B cell (primary cell): Measurements from ENCODE around the gene CETN3. TPM values are rescaled to one million over a fixed set of nuclear protein-coding genes. Genes with fewer than 3 reads are reported as not detected.

Experiments used
- ATAC-seq: fragments of 200-7000 bp; cut with Tn5 transposase; one replicate; pipeline ENCODE4 v1.10.0; 2021; ENCODE audit warnings: low read depth, mild to moderate bottlenecking, moderate number of reproducible peaks, moderate library complexity
- CTCF ChIA-PET: fragments of 350-600 bp; sonication (Branson Sonifier 250); formaldehyde crosslinking; loops from one replicate; lab custom pipeline; 2021; ENCODE audit warnings: antibody characterized with exemption, inconsistent platforms; lab: Charles Lee
- POLR2A ChIA-PET: fragments of 350-600 bp; sonication (Branson Sonifier 250); formaldehyde crosslinking; loops from one replicate; lab custom pipeline; 2021; ENCODE audit warnings: antibody characterized with exemption; lab: Charles Lee
- DNase-seq: peaks from one replicate; pipeline ENCODE4 v3.0.0; 2013
- H2AFZ ChIP-seq: 2 replicates; pipeline ENCODE4 v1.6.1; 2012; ENCODE audit warnings: mild to moderate bottlenecking, low read depth, low read length; ENCODE audit not compliant: insufficient read depth, poor library complexity, severe bottlenecking
- H3K27ac ChIP-seq, 2 donors: 1 replicate in 1 of 2; 2 replicates in 1 of 2; pipeline ENCODE4 v1.5.1; 2012 to 2013; ENCODE audit warnings: low read length in 2 of 2, mild to moderate bottlenecking in 2 of 2, moderate library complexity in 1 of 2
- H3K27me3 ChIP-seq, 4 experiments: fragments of 200-600 bp in 1 of 4; sonication (generic) in 1 of 4; replicated peaks in 1 of 4; 1 replicate in 2 of 4; 2 replicates in 2 of 4; pipeline versions ENCODE4 v1.6.1 to v1.7.0; 2013 to 2016; ENCODE audit warnings: low read length in 3 of 4, mild to moderate bottlenecking in 2 of 4, mixed read lengths in 1 of 4, moderate library complexity in 1 of 4; ENCODE audit not compliant: insufficient read depth in 4 of 4, control insufficient read depth in 3 of 4; ENCODE audit errors: control extremely low read depth in 1 of 4
- H3K36me3 ChIP-seq, 2 experiments: replicated peaks in 1 of 2; 1 replicate in 1 of 2; 2 replicates in 1 of 2; pipeline versions ENCODE4 v1.6.1 to v1.7.1; 2013; ENCODE audit warnings: low read length in 1 of 2; ENCODE audit not compliant: insufficient read depth in 2 of 2, control insufficient read depth in 1 of 2; ENCODE audit errors: control extremely low read depth in 1 of 2, extremely low read depth in 1 of 2
- H3K4me1 ChIP-seq, 2 donors: fragments of 200-600 bp in 1 of 2; sonication (generic) in 1 of 2; 1 replicate in 1 of 2; 2 replicates in 1 of 2; pipeline versions ENCODE4 v1.5.1 to v1.6.1; 2013 to 2017; ENCODE audit warnings: low read length in 2 of 2; ENCODE audit not compliant: control insufficient read depth in 2 of 2, insufficient read depth in 2 of 2
- H3K4me2 ChIP-seq: replicated peaks from 2 replicates; pipeline ENCODE3; 2012; ENCODE audit warnings: mild to moderate bottlenecking, low read depth, low read length; ENCODE audit not compliant: poor library complexity, severe bottlenecking
- H3K4me3 ChIP-seq, 5 experiments: fragments of 200-600 bp in 1 of 5; sonication (generic) in 1 of 5; 1 replicate in 3 of 5; 2 replicates in 2 of 5; pipeline versions ENCODE4 v1.5.1 to v1.7.0; 2011 to 2016; ENCODE audit warnings: low read length in 4 of 5, mild to moderate bottlenecking in 4 of 5, low read depth in 2 of 5, control low read depth in 1 of 5, moderate library complexity in 1 of 5; ENCODE audit not compliant: insufficient read depth in 1 of 5; ENCODE audit errors: control extremely low read depth in 1 of 5, extremely low read depth in 1 of 5
- H3K79me2 ChIP-seq: fragments of 200-600 bp; sonication (generic); one replicate; pipeline ENCODE4 v1.6.0; 2016; ENCODE audit warnings: low read length; ENCODE audit not compliant: control insufficient read depth, insufficient read depth
- H3K9ac ChIP-seq: fragments of 200-600 bp; sonication (generic); 2 replicates; pipeline ENCODE4 v1.6.1; 2017; ENCODE audit warnings: mild to moderate bottlenecking, low read length, moderate library complexity
- H3K9me3 ChIP-seq, 3 donors: one replicate each; pipeline versions ENCODE4 v1.6.1 to v1.7.1; 2013; ENCODE audit warnings: low read length in 2 of 3; ENCODE audit not compliant: control insufficient read depth in 2 of 3, insufficient read depth in 1 of 3; ENCODE audit errors: control extremely low read depth in 1 of 3
- H4K20me1 ChIP-seq: 2 replicates; pipeline ENCODE4 v1.6.0; 2012; ENCODE audit warnings: mild to moderate bottlenecking, low read length; ENCODE audit not compliant: insufficient read depth, control insufficient read depth, poor library complexity, severe bottlenecking
- H3K27ac Mint-ChIP-seq: one replicate; pipeline ENCODE4 v1.8.0; 2021; ENCODE audit warnings: mixed read lengths
- H3K27me3 Mint-ChIP-seq: one replicate; pipeline ENCODE4 v1.8.0; 2021; ENCODE audit warnings: mixed read lengths
- H3K4me1 Mint-ChIP-seq: one replicate; pipeline ENCODE4 v1.8.0; 2021; ENCODE audit warnings: mixed read lengths
- H3K4me3 Mint-ChIP-seq: one replicate; pipeline ENCODE4 v1.8.0; 2021; ENCODE audit warnings: mixed read lengths
- H3K9me3 Mint-ChIP-seq: one replicate; pipeline ENCODE4 v1.8.0; 2022; ENCODE audit warnings: mixed read lengths; ENCODE audit not compliant: insufficient read depth
- EZH2 ChIP-seq: IDR thresholded peaks from 2 replicates; pipeline ENCODE4 v1.6.1; 2012; ENCODE audit warnings: borderline replicate concordance, low read depth, mild to moderate bottlenecking, moderate library complexity, low read length; ENCODE audit not compliant: insufficient read depth, poor library complexity, severe bottlenecking
- WGBS: methylation state at CpG from one replicate; pipeline ENCODE4 v1.1.5; 2013; ENCODE audit warnings: missing lambda C conversion rate; ENCODE audit not compliant: insufficient coverage; 5-methylcytosine and 5-hydroxymethylcytosine counted together
- intact Hi-C: fragments of 100-400 bp; cut with micrococcal nuclease; formaldehyde crosslinking; loops from one replicate; pipeline ENCODE4 v1.10.0; 2022
- polyA plus RNA-seq: library from polyadenylated mRNA; depleted of rRNA; stranded (reverse); fragments of >200 nt; gene quantifications from 2 replicates; pipeline ENCODE4 v1.2.3, GENCODE V29; 2012
- total RNA-seq, 2 donors: library from RNA; stranded (reverse); fragments of 120-200 nt in 1 of 2; gene quantifications; 1 replicate in 1 of 2; 2 replicates in 1 of 2; pipeline versions ENCODE4 v1.2.3 to v1.2.4, GENCODE V29; 2013 to 2022
- TF ChIP-seq, protein P1 (sequence below): fragments of 200-600 bp; IDR thresholded peaks from one replicate; pipeline ENCODE4 v1.8.0; 2022; ENCODE audit warnings: antibody characterized with exemption, mild to moderate bottlenecking

The CETN3 gene
- total and polyA plus RNA-seq, 2 donors (not counting 1 experiment from before 2014, with no cell fraction given), result 1.5 to 18.0 TPM

DNA sequence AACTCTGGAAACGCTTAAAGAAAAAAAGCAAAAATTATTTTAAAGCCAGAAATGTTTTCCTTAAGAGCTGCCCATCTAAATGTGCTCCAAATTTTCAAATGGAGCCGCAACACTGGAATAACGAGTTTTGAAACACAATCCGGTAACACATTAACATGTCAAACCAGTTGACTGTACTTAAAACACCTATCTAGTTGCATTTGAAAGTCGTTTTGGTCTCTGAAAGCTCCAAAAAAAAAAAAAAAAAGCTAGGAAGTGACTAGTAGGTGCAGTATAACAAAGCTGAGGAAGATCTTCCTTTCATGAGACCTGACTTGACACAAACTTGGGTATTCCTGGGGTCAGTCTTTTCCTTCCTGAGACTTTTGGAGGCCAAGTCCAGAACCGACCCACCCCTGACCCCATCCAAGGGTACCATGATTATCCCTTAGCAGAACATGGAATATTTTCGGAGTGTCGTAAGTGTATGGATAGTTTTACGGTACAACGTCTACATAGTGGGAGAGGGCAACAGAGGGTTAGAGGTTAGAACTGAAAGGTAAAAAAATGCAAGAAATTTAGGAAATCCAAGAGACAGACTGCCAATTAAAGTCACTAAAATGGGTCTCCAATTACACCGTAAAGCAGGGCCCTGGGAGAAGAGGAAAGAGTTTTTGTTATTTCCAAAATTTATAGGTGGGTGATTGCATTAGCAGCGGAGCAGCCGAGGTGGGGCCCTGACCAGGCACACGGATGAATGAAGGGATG lies 812 bp downstream of the CETN3 start:
- DNase-seq, result no peak
- no peaks in the 10 kb centered on the region for H4K20me1 ChIP-seq
- ChIA-PET POLR2A (interaction anchor here (0.5 to 1.9 kb wide), 3 partner anchors 66 to 1715 kb away, joined by 3 to 11 read pairs (median 3); partner anchors contain the start of genes ARRDC3, MBLAC2 and POLR3G), CTCF (interaction anchor here (1.6 to 3.5 kb wide), 3 partner anchors 65 to 121 kb away, joined by 6 to 21 read pairs (median 9); partner anchors contain the start of genes LYSMD3, MBLAC2 and POLR3G)
- peak overlapping the region; percentile 89 to 91 for H3K27ac ChIP-seq
- H3K27ac Mint-ChIP-seq, result no peak overlapping the region
- peak overlapping the region; percentile 99 for H3K9ac ChIP-seq
- ATAC-seq, result no peak
- TF ChIP-seq EZH2, result no peak
- TF ChIP-seq, protein P1, sequence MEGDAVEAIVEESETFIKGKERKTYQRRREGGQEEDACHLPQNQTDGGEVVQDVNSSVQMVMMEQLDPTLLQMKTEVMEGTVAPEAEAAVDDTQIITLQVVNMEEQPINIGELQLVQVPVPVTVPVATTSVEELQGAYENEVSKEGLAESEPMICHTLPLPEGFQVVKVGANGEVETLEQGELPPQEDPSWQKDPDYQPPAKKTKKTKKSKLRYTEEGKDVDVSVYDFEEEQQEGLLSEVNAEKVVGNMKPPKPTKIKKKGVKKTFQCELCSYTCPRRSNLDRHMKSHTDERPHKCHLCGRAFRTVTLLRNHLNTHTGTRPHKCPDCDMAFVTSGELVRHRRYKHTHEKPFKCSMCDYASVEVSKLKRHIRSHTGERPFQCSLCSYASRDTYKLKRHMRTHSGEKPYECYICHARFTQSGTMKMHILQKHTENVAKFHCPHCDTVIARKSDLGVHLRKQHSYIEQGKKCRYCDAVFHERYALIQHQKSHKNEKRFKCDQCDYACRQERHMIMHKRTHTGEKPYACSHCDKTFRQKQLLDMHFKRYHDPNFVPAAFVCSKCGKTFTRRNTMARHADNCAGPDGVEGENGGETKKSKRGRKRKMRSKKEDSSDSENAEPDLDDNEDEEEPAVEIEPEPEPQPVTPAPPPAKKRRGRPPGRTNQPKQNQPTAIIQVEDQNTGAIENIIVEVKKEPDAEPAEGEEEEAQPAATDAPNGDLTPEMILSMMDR, result no peak
- no peaks in the 10 kb centered on the region for H3K27me3 Mint-ChIP-seq
- intact Hi-C loops, result loop anchor here (1.0 to 10.0 kb wide), 4 partner anchors 66 to 1676 kb away; partner anchors contain the start of genes LYSMD3, MBLAC2, MEF2C and POLR3G
- H3K4me1 ChIP-seq, result peaks cover 11 to 12% of the 10 kb centered on the region in 2 donors
- no peaks in the 10 kb centered on the region for H3K27me3 ChIP-seq
- H3K9me3 Mint-ChIP-seq, result no peaks in the 10 kb centered on the region
- H3K4me1 Mint-ChIP-seq, result peaks cover 5% of the 10 kb centered on the region
- H3K79me2 ChIP-seq, result peaks cover 15% of the 10 kb centered on the region
- H3K4me2 ChIP-seq, result peak overlapping the region; percentile 88
- H3K36me3 ChIP-seq, result peaks cover 7 to 12% of the 10 kb centered on the region in 2 experiments
- WGBS, result 12% methylated on average over 8 of the region's 14 CpGs
- peak overlapping the region; percentile 100 for H2AFZ ChIP-seq
- peak overlapping the region; percentile 90 to 100 (median 98) for H3K4me3 ChIP-seq
- H3K9me3 ChIP-seq, result no peaks in the 10 kb centered on the region
- H3K4me3 Mint-ChIP-seq, result no peak overlapping the region

GRCh38 chr5:90406466-90406865 lies 3.1 kb downstream of the CETN3 start:
- Mint-ChIP-seq H3K4me3 (no peak overlapping the region), H3K27ac (no peak overlapping the region), H3K9me3 (no peaks in the 10 kb centered on the region), H3K27me3 (no peaks in the 10 kb centered on the region), H3K4me1 (peaks cover 5% of the 10 kb centered on the region)
- ATAC-seq (no peak), DNase-seq (no peak)
- H3K4me3 ChIP-seq, result no peak overlapping the region
- TF ChIP-seq, protein P1, result no peak
- TF ChIP-seq EZH2, result no peak
- peaks cover 15% of the 10 kb centered on the region for H3K79me2 ChIP-seq
- H3K27ac ChIP-seq, result no peak overlapping the region
- ChIA-PET CTCF (interaction anchor here (0.6 kb wide), 1 partner anchor 21 kb away, joined by 4 read pairs; no protein-coding TSS in a partner anchor), POLR2A (no interaction called here)
- no peak overlapping the region for H3K4me2 ChIP-seq
- H3K9ac ChIP-seq, result no peak overlapping the region
- H3K36me3 ChIP-seq, result peaks cover 11 to 18% of the 10 kb centered on the region in 2 experiments
- no peaks in the 10 kb centered on the region for H4K20me1 ChIP-seq
- no peaks in the 10 kb centered on the region for H3K9me3 ChIP-seq
- intact Hi-C loops, result loop anchor here (5.0 to 10.0 kb wide), 2 partner anchors 1522 to 1674 kb away; partner anchors contain the start of gene MEF2C
- H3K4me1 ChIP-seq, result peaks cover 11 to 12% of the 10 kb centered on the region in 2 donors
- H3K27me3 ChIP-seq, result no peaks in the 10 kb centered on the region
- no peak overlapping the region for H2AFZ ChIP-seq
